H1 (cell line): ENCODE data around the gene SEC16A. TPM values are rescaled to one million over a fixed set of nuclear protein-coding genes. Genes with fewer than 3 reads are reported as not detected.

Experiments used
- CTCF ChIA-PET: fragments of 300-600 bp; sonication (Branson Sonifier 250); formaldehyde crosslinking; loops from one replicate; lab custom pipeline; 2021; ENCODE audit not compliant: partially characterized antibody; lab: Charles Lee
- POLR2A ChIA-PET: fragments of 300-600 bp; sonication (Branson Sonifier 250); formaldehyde crosslinking; loops from one replicate; lab custom pipeline; 2021; ENCODE audit warnings: inconsistent platforms; ENCODE audit not compliant: partially characterized antibody; lab: Charles Lee
- DNase-seq, 2 experiments: peaks; one replicate each; pipeline versions ENCODE4 v3.0.0 to v3.0.0-alpha.2; 2010 to 2022; ENCODE audit warnings: low spot score in 2 of 2, low read depth in 1 of 2, mixed read lengths in 1 of 2
- FAIRE-seq: peaks from 2 replicates; lab custom pipeline; 2011; peaks lifted over from hg19 to GRCh38; lab: Jason Lieb, UNC
- H2AFZ ChIP-seq: 2 replicates; pipeline ENCODE4 v1.8.1; 2012; ENCODE audit warnings: low read length, inconsistent platforms
- H2AK5ac ChIP-seq: 2 replicates; pipeline ENCODE4 v1.6.1; 2013; ENCODE audit warnings: low read depth, low read length
- H2BK120ac ChIP-seq: replicated peaks from 2 replicates; pipeline ENCODE3; 2013; ENCODE audit warnings: low read depth, low read length, inconsistent platforms
- H2BK12ac ChIP-seq: 2 replicates; pipeline ENCODE4 v1.6.1; 2013; ENCODE audit warnings: low read depth, low read length
- H2BK15ac ChIP-seq: 2 replicates; pipeline ENCODE4 v1.6.1; 2013; ENCODE audit warnings: low read length
- H2BK20ac ChIP-seq: 2 replicates; pipeline ENCODE4 v1.6.1; 2013; ENCODE audit warnings: low read length
- H2BK5ac ChIP-seq: 2 replicates; pipeline ENCODE4 v1.6.1; 2013; ENCODE audit warnings: low read depth, low read length
- H3K14ac ChIP-seq: 2 replicates; pipeline ENCODE4 v1.6.1; 2013; ENCODE audit warnings: inconsistent platforms; ENCODE audit not compliant: insufficient read length
- H3K18ac ChIP-seq: 2 replicates; pipeline ENCODE4 v1.6.1; 2013; ENCODE audit warnings: low read length; ENCODE audit errors: extremely low read depth
- H3K23ac ChIP-seq: 2 replicates; pipeline ENCODE4 v1.6.1; 2013; ENCODE audit warnings: inconsistent platforms; ENCODE audit not compliant: insufficient read length
- H3K23me2 ChIP-seq: 2 replicates; pipeline ENCODE4 v1.6.1; 2013; ENCODE audit warnings: low read depth, low read length
- H3K27ac ChIP-seq: 2 replicates; pipeline ENCODE4 v1.6.1; 2011; ENCODE audit warnings: low read depth, low read length, inconsistent platforms
- H3K27me3 ChIP-seq, 4 experiments: replicated peaks in 1 of 4; 1 replicate in 1 of 4; 2 replicates in 3 of 4; pipeline versions ENCODE4 v1.6.1 to v1.8.1; 2011 to 2013; ENCODE audit warnings: low read length in 3 of 4, mild to moderate bottlenecking in 3 of 4, inconsistent platforms in 2 of 4, mixed read lengths in 2 of 4, moderate library complexity in 1 of 4; ENCODE audit not compliant: control insufficient read depth in 3 of 4, insufficient read depth in 3 of 4; ENCODE audit errors: extremely low read depth in 1 of 4
- H3K36me3 ChIP-seq, 4 experiments: 2 replicates each; pipeline versions ENCODE4 v1.6.1 to v1.8.1; 2011 to 2013; ENCODE audit warnings: mild to moderate bottlenecking in 4 of 4, low read length in 3 of 4, moderate library complexity in 2 of 4, control low read depth in 1 of 4, inconsistent platforms in 1 of 4; ENCODE audit not compliant: insufficient read depth in 4 of 4, control insufficient read depth in 2 of 4
- H3K4ac ChIP-seq: replicated peaks from 2 replicates; pipeline ENCODE3; 2013; ENCODE audit warnings: low read length, low read depth, mixed read lengths, inconsistent platforms; ENCODE audit not compliant: insufficient read length
- H3K4me1 ChIP-seq, 4 experiments: replicated peaks in 1 of 4; 1 replicate in 1 of 4; 2 replicates in 3 of 4; pipeline versions ENCODE4 v1.6.1 to v1.8.1; 2011 to 2013; ENCODE audit warnings: low read length in 3 of 4, inconsistent platforms in 2 of 4, mixed read lengths in 1 of 4; ENCODE audit not compliant: insufficient read depth in 4 of 4, control insufficient read depth in 3 of 4
- H3K4me2 ChIP-seq, 2 experiments: 2 replicates each; pipeline versions ENCODE4 v1.6.1 to v1.8.1; 2011 to 2013; ENCODE audit warnings: low read depth in 2 of 2, low read length in 2 of 2, control low read depth in 1 of 2, inconsistent platforms in 1 of 2, mild to moderate bottlenecking in 1 of 2; ENCODE audit not compliant: insufficient read depth in 1 of 2
- H3K4me3 ChIP-seq, 4 experiments: fragments of 200-600, 300-600 bp in 1 of 4; sonication (generic), shearing (Covaris generic), sonication (Bioruptor Twin) in 1 of 4; 2 replicates each; pipeline versions ENCODE4 v1.5.1 to v1.8.1; 2011 to 2016; ENCODE audit warnings: low read length in 4 of 4, low read depth in 3 of 4, control low read depth in 2 of 4, inconsistent platforms in 2 of 4, mild to moderate bottlenecking in 2 of 4, mixed read lengths in 1 of 4, moderate library complexity in 1 of 4; ENCODE audit not compliant: insufficient read depth in 2 of 4; ENCODE audit errors: extremely low read depth in 1 of 4
- H3K56ac ChIP-seq: replicated peaks from 2 replicates; pipeline ENCODE3; 2013; ENCODE audit warnings: low read depth, mild to moderate bottlenecking, mixed read lengths, low read length, inconsistent platforms; ENCODE audit not compliant: insufficient read length
- H3K79me1 ChIP-seq: 2 replicates; pipeline ENCODE4 v1.6.1; 2013; ENCODE audit warnings: low read depth, low read length, control low read depth
- H3K79me2 ChIP-seq, 2 experiments: 2 replicates each; pipeline versions ENCODE4 v1.6.1 to v1.8.1; 2012 to 2013; ENCODE audit warnings: low read length in 2 of 2, mild to moderate bottlenecking in 2 of 2, inconsistent platforms in 1 of 2; ENCODE audit not compliant: insufficient read depth in 2 of 2, control insufficient read depth in 1 of 2
- H3K9ac ChIP-seq, 4 experiments: replicated peaks in 1 of 4; 1 replicate in 1 of 4; 2 replicates in 3 of 4; pipeline versions ENCODE4 v1.6.1 to v1.8.1; 2011 to 2013; ENCODE audit warnings: low read depth in 3 of 4, low read length in 3 of 4, control low read depth in 2 of 4, mild to moderate bottlenecking in 2 of 4, moderate library complexity in 2 of 4, inconsistent platforms in 1 of 4; ENCODE audit errors: extremely low read depth in 1 of 4
- H3K9me3 ChIP-seq, 2 experiments: 2 replicates each; pipeline versions ENCODE4 v1.6.1 to v1.8.1; 2012 to 2013; ENCODE audit warnings: mild to moderate bottlenecking in 2 of 2, moderate library complexity in 2 of 2, control low read depth in 1 of 2, inconsistent platforms in 1 of 2, low read depth in 1 of 2, low read length in 1 of 2, mixed read lengths in 1 of 2; ENCODE audit not compliant: insufficient read depth in 2 of 2
- H4K20me1 ChIP-seq, 2 experiments: replicated peaks in 1 of 2; 2 replicates each; pipeline versions ENCODE3 to v1.8.1; 2011 to 2013; ENCODE audit warnings: inconsistent platforms in 2 of 2, low read length in 2 of 2, mild to moderate bottlenecking in 1 of 2; ENCODE audit not compliant: insufficient read depth in 2 of 2, control insufficient read depth in 1 of 2
- H4K5ac ChIP-seq: 2 replicates; pipeline ENCODE4 v1.6.1; 2013; ENCODE audit warnings: low read length, low read depth, mixed read lengths, inconsistent platforms; ENCODE audit not compliant: insufficient read length
- H4K8ac ChIP-seq: 2 replicates; pipeline ENCODE4 v1.8.0; 2013; ENCODE audit warnings: mild to moderate bottlenecking, moderate library complexity, low read length, inconsistent platforms; ENCODE audit not compliant: insufficient read depth; ENCODE audit errors: extremely low read depth
- H4K91ac ChIP-seq: replicated peaks from 2 replicates; pipeline ENCODE3; 2013; ENCODE audit warnings: low read length, mixed read lengths, inconsistent platforms; ENCODE audit not compliant: insufficient read length
- CHD2 ChIP-seq: IDR thresholded peaks from 2 replicates; pipeline ENCODE4 v1.6.1; 2012; ENCODE audit warnings: low read length, improper control_type of control experiment
- CTCF ChIP-seq, 3 experiments: IDR thresholded peaks; 1 replicate in 2 of 3; 2 replicates in 1 of 3; pipeline versions ENCODE4 v1.5.1 to v1.6.1; 2011; ENCODE audit warnings: low read length in 3 of 3, mild to moderate bottlenecking in 3 of 3, inconsistent platforms in 2 of 3, low read depth in 1 of 3, moderate library complexity in 1 of 3; ENCODE audit not compliant: insufficient read depth in 1 of 3; ENCODE audit errors: control extremely low read depth in 1 of 3
- E2F6 ChIP-seq: IDR thresholded peaks from 2 replicates; pipeline ENCODE4 v1.6.1; 2012; ENCODE audit warnings: inconsistent platforms
- EZH2 ChIP-seq: fragments of 200-600 bp; sonication (generic); IDR thresholded peaks from 2 replicates; pipeline ENCODE4 v1.7.1; 2012; ENCODE audit warnings: low read depth, mild to moderate bottlenecking, moderate library complexity, low read length, inconsistent platforms; ENCODE audit not compliant: severe bottlenecking
- KDM5A ChIP-seq: fragments of 200-600 bp; IDR thresholded peaks from 2 replicates; pipeline ENCODE4 v1.7.1; 2012; ENCODE audit warnings: mild to moderate bottlenecking, low read length, inconsistent platforms, mixed read lengths
- NRF1 ChIP-seq: IDR thresholded peaks from 2 replicates; pipeline ENCODE4 v1.6.1; 2011; ENCODE audit warnings: mild to moderate bottlenecking, low read depth, low read length, improper control_type of control experiment
- RBBP5 ChIP-seq: IDR thresholded peaks from 2 replicates; pipeline ENCODE4 v1.7.1; 2012; ENCODE audit warnings: low read depth, mild to moderate bottlenecking, inconsistent platforms, low read length, moderate library complexity, borderline replicate concordance
- RNF2 ChIP-seq: fragments of 200-900, 300-1000 bp; sonication (generic); IDR thresholded peaks from 2 replicates; pipeline ENCODE4 v1.7.1; 2016; ENCODE audit warnings: borderline replicate concordance, low read depth, mild to moderate bottlenecking, antibody characterized with exemption, low read length; ENCODE audit not compliant: poor library complexity, severe bottlenecking; ENCODE audit errors: missing control alignments
- TAF7 ChIP-seq: optimal IDR thresholded peaks from 2 replicates; pipeline ENCODE3; 2011; ENCODE audit warnings: low read depth, mild to moderate bottlenecking, inconsistent platforms, low read length, moderate library complexity, borderline replicate concordance
- TBP ChIP-seq: IDR thresholded peaks from 2 replicates; pipeline ENCODE4 v1.6.1; 2011; ENCODE audit warnings: low read depth, low read length, improper control_type of control experiment
- WGBS, 2 experiments: shearing (Covaris generic) in 1 of 2; methylation state at CpG; one replicate each; pipeline versions ENCODE4 v1.1.6 to v1.1.7; 2013 to 2015; ENCODE audit warnings: low lambda C conversion rate in 2 of 2, mixed read lengths in 2 of 2, inconsistent platforms in 1 of 2, low coverage in 1 of 2, missing lambda C conversion rate in 1 of 2; ENCODE audit not compliant: insufficient replicate concordance in 2 of 2, insufficient coverage in 1 of 2, insufficient read length in 1 of 2; ENCODE audit errors: extremely low coverage in 1 of 2, missing lambda C conversion rate in 1 of 2; 5-methylcytosine and 5-hydroxymethylcytosine counted together
- polyA plus RNA-seq, 7 experiments: library from polyadenylated mRNA; depleted of rRNA in 3 of 7; stranded (reverse) in 5 of 7; unstranded in 2 of 7; fragments of >200 nt in 5 of 7; fragments of 200-250 nt in 2 of 7; gene quantifications; 1 replicate in 5 of 7; 2 replicates in 1 of 7; 4 replicates in 1 of 7; pipeline versions ENCODE4 v1.2.1 to v1.2.3, GENCODE V29; 2011 to 2013; ENCODE audit warnings: missing spikeins in 2 of 7, mixed read lengths in 2 of 7
- total RNA-seq: library from RNA; stranded (reverse); fragmentation: NEBNext Ultra II Directional; extraction: Animal tissue kit (Norgen Biotek cat#: 25700); gene quantifications from 2 replicates; pipeline ENCODE4 v1.2.1, GENCODE V29; 2021

Gene SEC16A
- total and polyA plus RNA-seq, 2 of the 8 experiments (the other 6 are each of a cell fraction or from before 2014, with no cell fraction given) = 21.6 to 49.0 TPM

DNA sequence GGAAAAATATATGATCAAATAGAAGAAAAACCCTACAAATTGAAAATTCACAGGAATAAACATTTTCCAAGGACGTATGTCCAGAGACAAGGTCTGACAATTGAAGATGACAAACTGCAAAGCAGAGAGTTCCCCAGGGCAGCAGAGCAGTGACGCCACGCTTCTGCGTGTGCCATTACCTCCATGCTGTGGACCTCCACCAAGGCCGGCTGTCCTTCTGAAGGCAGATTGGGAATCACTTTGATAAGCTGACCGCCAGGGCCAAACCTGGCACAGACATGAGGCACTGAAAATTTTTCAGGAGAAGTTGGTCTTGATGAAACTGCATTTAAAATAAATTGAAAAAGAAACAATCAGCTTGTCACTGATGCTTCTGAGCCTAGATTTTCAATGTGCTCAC, 18.6 kb downstream of the SEC16A start:
- H3K14ac ChIP-seq = no peak overlapping the region
- H3K4ac ChIP-seq = no peak overlapping the region
- H2BK120ac ChIP-seq = no peak overlapping the region
- H4K8ac ChIP-seq = no peak overlapping the region
- no peak overlapping the region for H2AK5ac ChIP-seq
- no peaks in the 10 kb centered on the region for H3K9me3 ChIP-seq
- no peak overlapping the region for H2AFZ ChIP-seq
- no peak overlapping the region for H3K4me3 ChIP-seq
- H3K27me3 ChIP-seq = no peaks in the 10 kb centered on the region
- no peaks in the 10 kb centered on the region; the same call in 1 of the 2 replicates for H3K79me1 ChIP-seq
- no peak overlapping the region for H2BK20ac ChIP-seq
- ChIA-PET POLR2A (interaction anchor here (0.8 to 2.9 kb wide), 6 partner anchors 8 to 55 kb away, joined by 3 to 13 read pairs (median 6); no protein-coding TSS in a partner anchor), CTCF (interaction anchor here (0.7 to 1.5 kb wide), 6 partner anchors 21 to 178 kb away, joined by 3 to 6 read pairs (median 3); no protein-coding TSS in a partner anchor)
- H4K91ac ChIP-seq = no peak overlapping the region
- no peak overlapping the region for H3K56ac ChIP-seq
- no peak overlapping the region for H2BK15ac ChIP-seq
- H2BK12ac ChIP-seq = no peak overlapping the region
- H3K4me1 ChIP-seq = no peaks in the 10 kb centered on the region
- H4K5ac ChIP-seq = no peak overlapping the region
- H3K23ac ChIP-seq = no peak overlapping the region
- no peak for FAIRE-seq
- 94% methylated on average over 6 of the region's 6 CpGs; no CpG with 5 or more reads in 1 of the 2 experiments for WGBS, 2 experiments
- H3K36me3 ChIP-seq = peaks cover 34 to 79% (median 68%) of the 10 kb centered on the region in 4 experiments
- no peak for DNase-seq
- H2BK5ac ChIP-seq = no peak overlapping the region
- no peak overlapping the region for H3K4me2 ChIP-seq
- no peak overlapping the region for H3K9ac ChIP-seq
- no peak overlapping the region for H3K27ac ChIP-seq
- peaks cover 12 to 22% of the 10 kb centered on the region in 2 experiments for H4K20me1 ChIP-seq
- H3K79me2 ChIP-seq = no peaks in the 10 kb centered on the region
- H3K23me2 ChIP-seq = no peaks in the 10 kb centered on the region
- H3K18ac ChIP-seq = no peak overlapping the region
- TF ChIP-seq KDM5A = no peak
- TF ChIP-seq RNF2 = no peak
- no peak for TF ChIP-seq TBP
- TF ChIP-seq CTCF (IDR thresholded peaks at IDR 0.05; ENCODE audit: control extremely low read depth in 1 of 3, insufficient read depth in 1 of 3, low read depth in 1 of 3, low read length in 3 of 3) = no peak
- no peak for TF ChIP-seq RBBP5
- TF ChIP-seq CHD2 = no peak
- no peak for TF ChIP-seq E2F6
- no peak for TF ChIP-seq TAF7
- TF ChIP-seq EZH2 = no peak
- no peak for TF ChIP-seq NRF1
